Thyroid gland (tissue), 4 donors: ENCODE data around the gene DOCK3.

ENCODE experiments used
- CTCF ChIP-seq, 6 experiments: fragments of 200-600 bp in 3 of 6; fragments of 450-650 bp in 3 of 6; sonication (generic) in 3 of 6; IDR thresholded peaks; one replicate each; pipeline ENCODE4 v1.5.1; 2016 to 2019; ENCODE audit warnings: antibody characterized with exemption in 6 of 6, mild to moderate bottlenecking in 2 of 6, inconsistent platforms in 1 of 6, moderate library complexity in 1 of 6
- POLR2A ChIP-seq, 2 donors: fragments of 450-650 bp; IDR thresholded peaks; one replicate each; pipeline ENCODE4 v1.6.1; 2017; ENCODE audit warnings: antibody characterized with exemption in 2 of 2, mild to moderate bottlenecking in 2 of 2, moderate library complexity in 1 of 2

- TF ChIP-seq POLR2A (IDR thresholded peaks at IDR 0.05) (no peak), CTCF (IDR thresholded peaks at IDR 0.05) (no peak)
Observed at GRCh38 chr3:51354731-51355615, 680.2 kb downstream of the DOCK3 start.
